Adipocyte (in vitro differentiated cells): Measurements from ENCODE around the gene ANGPT4.

Experiments
- DNase-seq: peaks from one replicate; pipeline ENCODE4 v3.0.0-alpha.2; 2015; ENCODE audit warnings: low read depth
- H3K27me3 ChIP-seq: replicated peaks from 2 replicates; pipeline ENCODE4 v1.7.0; 2013; ENCODE audit warnings: mild to moderate bottlenecking, low read length, moderate library complexity; ENCODE audit not compliant: control insufficient read depth, insufficient read depth
- H3K36me3 ChIP-seq: 2 replicates; pipeline ENCODE4 v1.7.0; 2013; ENCODE audit warnings: low read length, mild to moderate bottlenecking, moderate library complexity; ENCODE audit not compliant: control insufficient read depth, insufficient read depth, severe bottlenecking
- H3K4me1 ChIP-seq: 2 replicates; pipeline ENCODE4 v1.7.0; 2013; ENCODE audit warnings: mild to moderate bottlenecking, low read length, moderate library complexity; ENCODE audit not compliant: control insufficient read depth, insufficient read depth
- H3K4me3 ChIP-seq: 2 replicates; pipeline ENCODE4 v1.7.0; 2013; ENCODE audit warnings: mild to moderate bottlenecking, low read length, moderate library complexity
- H3K9ac ChIP-seq: 2 replicates; pipeline ENCODE4 v1.7.0; 2013; ENCODE audit warnings: mild to moderate bottlenecking, low read length, moderate library complexity
- H3K9me3 ChIP-seq: 2 replicates; pipeline ENCODE4 v1.7.0; 2013; ENCODE audit warnings: mild to moderate bottlenecking, low read length, moderate library complexity; ENCODE audit not compliant: control insufficient read depth

Gene ANGPT4

GRCh38 chr20:848193-848592 is 67.9 kb downstream of the ANGPT4 start:
- DNase-seq, result no peak
- H3K4me1 ChIP-seq, result no peaks in the 10 kb centered on the region

GRCh38 chr20:846894-847278 is 69.2 kb downstream of the ANGPT4 start:
- no peaks in the 10 kb centered on the region for H3K36me3 ChIP-seq
- H3K4me3 ChIP-seq, result no peak overlapping the region
- H3K9me3 ChIP-seq, result no peaks in the 10 kb centered on the region
- no peak for DNase-seq
- no peaks in the 10 kb centered on the region for H3K4me1 ChIP-seq
- H3K9ac ChIP-seq, result no peak overlapping the region
- H3K27me3 ChIP-seq, result peaks cover 5% of the 10 kb centered on the region

More at GRCh38 chr20:848193-848592, 67.9 kb downstream of the ANGPT4 start:
- H3K9ac ChIP-seq, result no peak overlapping the region
- H3K36me3 ChIP-seq, result no peaks in the 10 kb centered on the region
- H3K4me3 ChIP-seq, result no peak overlapping the region
- H3K27me3 ChIP-seq, result no peaks in the 10 kb centered on the region
- H3K9me3 ChIP-seq, result no peaks in the 10 kb centered on the region

DNA sequence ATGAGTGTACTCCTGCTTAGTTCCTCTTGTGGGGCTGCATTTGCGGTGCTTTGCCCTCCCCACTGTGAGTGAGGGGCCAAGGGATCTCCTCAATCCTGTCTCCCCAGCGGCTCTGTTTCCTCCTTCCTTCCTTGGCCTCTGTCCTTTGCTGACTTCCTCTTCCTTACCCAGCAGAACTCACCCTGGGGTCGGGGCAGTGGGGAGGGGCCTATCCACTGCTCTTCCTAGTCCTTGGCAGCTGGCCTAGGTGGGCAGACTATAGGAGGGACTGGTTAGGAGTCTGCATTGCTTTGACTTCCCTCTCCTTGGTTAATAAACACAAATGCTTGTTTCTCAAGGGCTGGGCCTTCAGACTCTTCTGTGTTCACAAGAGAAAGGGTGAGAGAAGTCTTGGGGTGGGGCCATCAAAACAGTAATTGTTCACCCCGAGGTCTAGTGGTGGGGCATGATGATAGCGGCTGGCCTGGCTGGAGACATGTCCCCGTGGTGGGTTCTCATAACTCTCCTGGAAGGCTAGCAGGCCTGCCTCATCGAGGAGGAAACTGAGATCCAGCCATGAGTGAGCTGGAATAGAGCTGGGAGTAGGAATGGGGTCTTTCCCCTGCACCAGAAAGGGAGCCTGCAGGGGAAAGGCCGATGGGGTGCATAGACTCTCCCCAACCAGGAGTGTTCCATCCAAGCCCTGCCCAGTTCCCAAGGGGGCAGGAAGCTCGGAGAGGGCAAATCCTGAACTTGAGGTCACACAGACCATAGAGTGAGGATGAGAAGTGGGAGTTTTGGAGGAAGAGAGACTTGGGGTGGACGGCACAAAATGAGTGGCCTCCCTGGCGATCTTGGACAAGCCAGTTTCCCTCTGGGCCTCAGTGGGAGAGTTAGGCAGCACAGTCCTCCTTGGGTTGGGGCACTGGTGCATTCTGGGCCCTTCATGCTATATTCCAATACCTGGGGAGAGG is 69.9 kb downstream of the ANGPT4 start:
- Histone ChIP-seq H3K4me1 (no peaks in the 10 kb centered on the region), H3K9ac (no peak overlapping the region), H3K9me3 (no peaks in the 10 kb centered on the region), H3K27me3 (peaks cover 9% of the 10 kb centered on the region), H3K36me3 (no peaks in the 10 kb centered on the region), H3K4me3 (no peak overlapping the region)
- no peak for DNase-seq

DNA sequence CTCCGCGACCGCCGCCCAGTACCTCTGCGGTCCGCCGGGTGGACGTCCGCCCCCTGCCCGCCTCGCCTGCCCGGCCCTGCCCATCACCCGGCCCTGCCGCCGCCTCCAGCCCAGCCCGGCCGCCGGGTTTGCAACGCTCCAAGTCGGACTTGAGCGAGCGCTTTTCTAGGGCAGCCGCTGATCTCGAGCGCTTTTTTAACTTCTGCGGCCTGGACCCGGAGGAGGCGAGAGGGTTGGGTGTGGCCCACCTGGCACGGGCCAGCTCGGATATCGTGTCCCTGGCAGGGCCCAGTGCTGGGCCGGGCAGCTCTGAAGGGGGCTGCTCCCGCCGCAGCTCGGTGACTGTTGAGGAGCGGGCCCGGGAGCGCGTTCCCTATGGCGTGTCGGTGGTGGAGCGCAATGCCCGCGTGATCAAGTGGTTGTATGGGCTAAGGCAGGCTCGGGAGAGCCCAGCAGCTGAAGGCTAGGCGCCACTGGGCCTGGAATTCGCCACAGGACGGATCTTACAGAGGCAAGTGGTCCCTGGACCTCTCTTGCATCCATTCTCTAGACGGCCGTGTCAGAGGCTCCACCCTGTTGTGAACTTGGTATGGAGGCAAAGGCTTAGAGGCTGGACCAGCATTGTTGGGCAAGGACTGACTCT is 70.8 kb downstream of the ANGPT4 start:
- Histone ChIP-seq H3K27me3 (peaks cover 9% of the 10 kb centered on the region), H3K36me3 (no peaks in the 10 kb centered on the region), H3K9ac (no peak overlapping the region), H3K9me3 (no peaks in the 10 kb centered on the region), H3K4me1 (no peaks in the 10 kb centered on the region), H3K4me3 (no peak overlapping the region)
- no peak for DNase-seq

- H3K36me3 ChIP-seq, result no peaks in the 10 kb centered on the region
- peak overlapping the region; percentile 40 for H3K9ac ChIP-seq
- H3K4me3 ChIP-seq, result peak overlapping the region; percentile 63
- no peaks in the 10 kb centered on the region for H3K9me3 ChIP-seq
- H3K27me3 ChIP-seq, result peaks cover 9% of the 10 kb centered on the region
- H3K4me1 ChIP-seq, result no peaks in the 10 kb centered on the region
- DNase-seq, result peak; percentile 93
Observed at GRCh38 chr20:844473-845225, 71.5 kb downstream of the ANGPT4 start.

DNA sequence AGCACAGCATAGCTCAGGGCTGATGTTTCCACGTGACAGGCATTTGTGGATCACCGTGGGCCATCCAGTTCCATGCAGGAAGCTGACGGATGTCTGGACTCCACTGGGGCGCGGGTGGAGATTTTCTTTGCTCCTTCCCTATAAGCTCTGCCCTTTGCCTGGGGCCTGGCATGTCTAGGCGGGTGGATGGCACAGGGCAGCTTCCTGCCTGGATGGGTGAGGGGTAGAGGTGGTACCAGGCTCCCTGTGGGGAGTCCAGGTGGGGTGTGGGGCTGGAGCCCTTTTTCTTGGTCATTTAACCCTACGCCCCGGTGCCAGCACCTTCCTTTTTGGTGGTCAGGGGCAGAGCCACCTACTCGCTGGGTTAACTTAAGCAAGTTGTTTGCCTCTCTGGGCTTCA is 72.2 kb downstream of the ANGPT4 start:
- Histone ChIP-seq H3K4me3 (no peak overlapping the region), H3K36me3 (no peaks in the 10 kb centered on the region), H3K9me3 (no peaks in the 10 kb centered on the region), H3K27me3 (peaks cover 9% of the 10 kb centered on the region), H3K9ac (no peak overlapping the region), H3K4me1 (no peaks in the 10 kb centered on the region)
- DNase-seq, result no peak

GRCh38 chr20:842547-842940 is 73.6 kb downstream of the ANGPT4 start:
- no peaks in the 10 kb centered on the region for H3K9me3 ChIP-seq
- no peaks in the 10 kb centered on the region for H3K36me3 ChIP-seq
- H3K4me3 ChIP-seq, result no peak overlapping the region
- no peak overlapping the region for H3K9ac ChIP-seq
- no peaks in the 10 kb centered on the region for H3K4me1 ChIP-seq
- peaks cover 9% of the 10 kb centered on the region for H3K27me3 ChIP-seq
- no peak for DNase-seq

DNA sequence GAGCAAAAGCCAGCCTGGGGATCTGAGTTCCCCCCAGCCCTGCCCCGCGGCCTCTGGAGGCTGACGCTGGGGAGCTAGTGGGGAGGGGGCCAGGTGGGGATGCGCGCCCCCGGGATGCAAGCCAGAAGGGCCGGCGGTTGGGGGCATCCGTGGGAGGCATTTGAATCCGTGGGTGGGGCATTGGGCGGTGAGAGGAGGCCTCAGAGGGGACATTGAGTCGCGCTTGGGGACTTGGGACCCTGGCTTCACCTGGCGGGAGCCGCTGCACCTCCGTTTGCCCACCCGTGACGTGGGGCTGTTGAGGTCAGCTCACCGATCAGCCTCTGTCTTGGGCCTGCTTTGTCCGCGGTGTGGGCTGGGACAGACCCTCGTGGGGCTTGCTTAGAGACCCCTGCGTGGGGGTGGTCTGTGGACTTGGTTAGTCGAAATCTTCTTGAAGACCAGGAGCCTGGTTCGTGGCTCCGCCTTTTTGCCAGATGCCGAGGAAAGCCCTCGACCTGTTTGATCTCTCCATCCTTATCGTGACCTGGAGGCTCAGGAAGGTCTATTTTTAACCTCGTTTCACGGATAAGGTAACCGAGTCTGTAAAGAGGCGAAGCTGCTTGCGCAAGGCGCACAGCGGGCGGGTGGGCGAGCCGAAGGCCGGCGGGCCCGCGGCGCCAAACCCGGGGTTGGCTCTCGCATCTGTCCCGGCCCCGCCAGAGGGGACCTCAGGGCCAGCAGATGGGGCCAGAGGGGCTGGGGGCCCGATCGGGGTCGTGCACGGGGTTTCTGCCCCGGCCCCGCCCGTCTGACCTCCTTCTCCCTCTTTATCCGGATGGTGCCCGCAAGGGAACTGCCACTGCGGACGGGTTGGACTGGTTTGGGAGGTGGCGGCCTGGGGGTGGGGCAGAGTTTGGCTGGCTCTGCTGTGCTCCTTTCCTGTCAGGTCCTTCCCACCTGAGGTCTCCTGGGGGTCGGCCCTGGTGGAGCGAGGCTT is 74.3 kb downstream of the ANGPT4 start:
- Histone ChIP-seq H3K36me3 (no peaks in the 10 kb centered on the region), H3K4me1 (no peaks in the 10 kb centered on the region), H3K4me3 (peak overlapping the region; percentile 40), H3K27me3 (peaks cover 9% of the 10 kb centered on the region), H3K9me3 (no peaks in the 10 kb centered on the region), H3K9ac (no peak overlapping the region)
- DNase-seq, result no peak

DNA sequence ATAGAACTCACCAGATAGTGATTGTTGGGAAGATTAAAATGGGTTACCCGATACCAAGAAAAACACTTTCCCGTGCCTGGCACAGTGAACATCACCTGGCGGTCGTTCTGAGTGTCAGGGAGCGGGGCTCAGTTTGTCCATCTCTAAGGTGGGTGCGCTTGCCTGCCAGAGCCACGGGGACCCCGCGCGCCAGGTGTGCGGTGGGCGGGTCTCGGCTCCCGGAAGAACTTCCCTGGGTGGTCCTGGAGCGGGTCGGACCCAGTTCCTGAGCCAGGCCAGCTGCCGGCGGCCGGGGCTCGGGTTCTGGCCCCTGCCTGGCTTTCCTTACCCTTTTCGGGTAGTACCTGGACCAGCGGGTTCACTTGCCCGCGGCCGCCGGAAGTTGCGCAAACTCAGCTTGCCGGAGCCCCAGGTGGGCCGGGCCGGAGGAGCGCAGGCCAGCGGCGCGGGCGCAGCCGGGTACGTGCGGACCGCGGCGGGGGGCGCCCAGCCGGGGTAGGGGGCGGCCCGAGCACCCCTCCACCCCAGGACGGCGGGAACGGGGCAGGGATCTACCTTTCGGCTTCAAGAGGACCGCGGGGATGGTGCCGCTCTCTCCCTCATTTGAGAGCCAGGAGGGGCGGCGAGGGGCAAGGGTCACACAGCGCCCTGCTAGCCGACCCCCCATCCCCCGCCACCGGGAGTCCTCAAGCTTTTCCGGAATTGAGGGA is 75.1 kb downstream of the ANGPT4 start:
- Histone ChIP-seq H3K4me3 (peak overlapping the region; percentile 40), H3K9ac (no peak overlapping the region), H3K36me3 (no peaks in the 10 kb centered on the region), H3K4me1 (no peaks in the 10 kb centered on the region), H3K9me3 (no peaks in the 10 kb centered on the region), H3K27me3 (peaks cover 9% of the 10 kb centered on the region)
- no peak for DNase-seq

DNA sequence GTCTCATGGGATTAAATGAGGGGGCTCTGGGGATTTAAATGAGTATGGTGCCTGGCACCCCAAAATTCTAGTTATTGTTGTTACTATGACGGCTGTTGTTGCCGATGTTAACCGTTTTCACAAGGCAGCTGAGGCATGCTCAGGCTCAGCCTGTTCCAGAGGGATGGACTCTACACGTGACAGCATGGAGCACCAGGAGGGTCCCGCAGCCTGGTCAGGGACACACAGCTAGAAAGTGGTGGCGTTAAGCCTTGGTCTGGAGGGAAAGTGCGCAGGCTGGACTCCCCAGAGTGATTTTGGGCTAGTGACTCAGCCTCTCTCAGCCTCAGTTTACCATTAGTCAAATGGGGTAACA is 75.7 kb downstream of the ANGPT4 start:
- H3K27me3 ChIP-seq, result peaks cover 9% of the 10 kb centered on the region
- no peak for DNase-seq
- no peak overlapping the region for H3K4me3 ChIP-seq
- H3K9me3 ChIP-seq, result no peaks in the 10 kb centered on the region
- no peak overlapping the region for H3K9ac ChIP-seq
- H3K36me3 ChIP-seq, result no peaks in the 10 kb centered on the region
- H3K4me1 ChIP-seq, result no peaks in the 10 kb centered on the region
